GM12892 (cell line): ENCODE data around the gene SCLT1.

Experiments used
- POLR2A ChIP-seq: IDR thresholded peaks from 2 replicates; pipeline ENCODE4 v1.6.1; 2011; ENCODE audit warnings: low read depth, low read length, control low read depth
- POLR2AphosphoS5 ChIP-seq: IDR thresholded peaks from 2 replicates; pipeline ENCODE4 v1.6.1; 2011; ENCODE audit warnings: low read depth, low read length, control low read depth

GRCh38 chr4:128863312-128864075 lies 229.8 kb downstream of the SCLT1 start:
- TF ChIP-seq POLR2A: no peak
- TF ChIP-seq POLR2AphosphoS5: no peak
